Heart right ventricle (tissue), 16 donors: ENCODE results near the gene RAB31. TPM values are rescaled to one million over a fixed set of nuclear protein-coding genes. Genes with fewer than 3 reads are reported as not detected.

Experiments
- ATAC-seq, 8 donors: fragments of 200-7000 bp; cut with Tn5 transposase; one replicate each; pipeline ENCODE4 v1.9.1; 2020; ENCODE audit warnings: mild to moderate bottlenecking in 8 of 8, moderate library complexity in 8 of 8, moderate number of reproducible peaks in 1 of 8
- DNase-seq, 2 donors: peaks; one replicate each; pipeline ENCODE4 v3.0.0-alpha.2; 2020
- H3K27ac ChIP-seq, 10 donors: fragments of 200-600 bp; sonication (generic) in 2 of 10; one replicate each; pipeline versions ENCODE4 v1.5.0 to v1.8.0; 2020 to 2022; ENCODE audit warnings: mild to moderate bottlenecking in 3 of 10
- H3K27me3 ChIP-seq, 7 donors: fragments of 200-600 bp; one replicate each; pipeline ENCODE4 v1.8.0; 2021 to 2022; ENCODE audit warnings: mild to moderate bottlenecking in 2 of 7
- H3K36me3 ChIP-seq, 9 donors: fragments of 200-600 bp; sonication (generic) in 1 of 9; one replicate each; pipeline versions ENCODE4 v1.5.0 to v1.8.0; 2020 to 2022; ENCODE audit warnings: mild to moderate bottlenecking in 2 of 9
- H3K4me1 ChIP-seq, 9 donors: fragments of 200-600 bp; sonication (generic) in 1 of 9; one replicate each; pipeline versions ENCODE4 v1.5.0 to v1.8.0; 2020 to 2022; ENCODE audit warnings: mild to moderate bottlenecking in 4 of 9
- H3K4me3 ChIP-seq, 10 donors: fragments of 200-600 bp; sonication (generic) in 2 of 10; one replicate each; pipeline versions ENCODE4 v1.5.0 to v1.8.0; 2020 to 2022; ENCODE audit warnings: mild to moderate bottlenecking in 7 of 10, moderate library complexity in 2 of 10
- H3K9me3 ChIP-seq, 11 donors: fragments of 200-600 bp in 10 of 11; sonication (generic) in 2 of 11; one replicate each; pipeline versions ENCODE4 v1.5.0 to v1.8.0; 2013 to 2022; ENCODE audit warnings: mild to moderate bottlenecking in 2 of 11, control low read depth in 1 of 11, moderate library complexity in 1 of 11
- WGBS, 2 donors: extraction: QIAGEN DNeasy Blood & Tissue Kit; methylation state at CpG; one replicate each; pipeline ENCODE4 v1.1.7; 2013; ENCODE audit warnings: inconsistent platforms in 1 of 2; 5-methylcytosine and 5-hydroxymethylcytosine counted together
- intact Hi-C, 10 donors: fragments of 100-400 bp; cut with DNase I; formaldehyde crosslinking; loops; one replicate each; pipeline versions ENCODE4 v1.11.1 to v1.14.2; 2022
- polyA plus RNA-seq, 2 donors: library from polyadenylated mRNA; stranded (reverse); fragments of 200-250 nt; gene quantifications; one replicate each; pipeline ENCODE4 v1.2.3, GENCODE V29; 2013
- total RNA-seq, 10 donors: library from RNA; stranded (reverse); fragmentation: NEBNext Ultra II Directional in 3 of 10; extraction: Animal tissue kit (Norgen Biotek cat#: 25700) in 3 of 10; gene quantifications; one replicate each; pipeline versions ENCODE4 v1.2.1 to v1.2.4, GENCODE V29; 2021 to 2023
- TF ChIP-seq, protein P1 (sequence below), 9 donors: fragments of 200-600 bp; sonication (generic) in 2 of 9; IDR thresholded peaks; one replicate each; pipeline versions ENCODE4 v1.5.0 to v1.8.0; 2021 to 2022; ENCODE audit warnings: antibody characterized with exemption in 9 of 9, mild to moderate bottlenecking in 5 of 9, moderate library complexity in 1 of 9
- donor health status: Arrhythmogenic right ventricular cardiomyopathy.
- donor health status: ischemic (EF 13 %, LVEDD 7.1; RV severe dilation, severe dysfunction).
- donor health status: healthy with polysubstance abuse.
- donor health status: DM: no; HTN: yes; CAD: no.
- donor health status: DM: no; HTN: no; CAD: no.
- donor health status: ischemic (EF 25% LVEDD 6.9; RV normal size, moderate dysfunction).
- donor health status: ischemic (EF 25% LVEDD 5.7; RV mildly dilated, moderate dysfunction).
- donor health status: healthy.
- donor health status: DM: yes; HTN: yes; CAD: no.
- donor health status: Ischemic cardiomyopathy.
- donor health status: ischemic (EF 35%, LVEDD 5.7; RV mildly dilated, moderate dysfunction).
- donor health status: nonischemic (EF 11% LVEDD 7.7; RV severe dilation, severe dysfunction).
- donor health status: DM: yes; HTN: yes; CAD: no.
- donor health status: PGD.
- donor health status: ischemic (EF 29% LVEDD 5.4; RV normal size, mild dysfunction).
- donor health status: nonischemic (EF 23%, LVEDD 6.1; RV moderate dilation, normal function).

The RAB31 gene
- total and polyA plus RNA-seq, 12 donors = 4.5 to 47.8 (median 16.6) TPM

DNA sequence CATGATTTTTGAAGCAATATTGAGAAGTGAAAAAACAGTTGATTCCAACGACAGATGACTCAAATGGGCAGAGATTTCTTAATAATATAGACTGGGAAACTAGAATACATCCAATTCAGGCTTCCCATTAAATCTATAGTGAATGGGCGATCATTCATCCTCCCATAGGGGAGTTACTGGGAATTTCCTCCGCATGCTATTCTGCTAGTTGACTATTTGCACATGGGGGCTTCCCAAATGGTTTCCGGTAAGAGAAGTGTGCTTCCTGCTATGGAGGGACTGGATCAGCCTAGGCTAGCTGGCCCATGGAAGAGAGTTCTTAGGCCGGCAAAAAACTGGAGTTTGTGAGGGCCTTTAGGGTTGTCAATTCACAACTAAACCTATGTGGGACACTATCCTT is 203.1 kb downstream of the RAB31 start:
- ATAC-seq (no peak), DNase-seq (no peak)
- Histone ChIP-seq H3K9me3 (no peaks in the 10 kb centered on the region), H3K4me3 (no peak overlapping the region), H3K27me3 (peaks cover 0 to 8% (median 0%) of the 10 kb centered on the region in 7 donors), H3K4me1 (peaks cover 0 to 39% (median 10%) of the 10 kb centered on the region in 9 donors), H3K27ac (no peak overlapping the region), H3K36me3 (no peaks in the 10 kb centered on the region)
- WGBS, 2 donors = 88 to 93% methylated on average over 5 of the region's 5 CpGs
- intact Hi-C loops = loop anchor here in 4 of 10 donors (5.0 to 10.0 kb wide), 5 partner anchors 66 to 296 kb away; partner anchors contain the start of genes PPP4R1 (in 2 of the 4) and RAB31 (in 1 of the 4)
- TF ChIP-seq, protein P1, sequence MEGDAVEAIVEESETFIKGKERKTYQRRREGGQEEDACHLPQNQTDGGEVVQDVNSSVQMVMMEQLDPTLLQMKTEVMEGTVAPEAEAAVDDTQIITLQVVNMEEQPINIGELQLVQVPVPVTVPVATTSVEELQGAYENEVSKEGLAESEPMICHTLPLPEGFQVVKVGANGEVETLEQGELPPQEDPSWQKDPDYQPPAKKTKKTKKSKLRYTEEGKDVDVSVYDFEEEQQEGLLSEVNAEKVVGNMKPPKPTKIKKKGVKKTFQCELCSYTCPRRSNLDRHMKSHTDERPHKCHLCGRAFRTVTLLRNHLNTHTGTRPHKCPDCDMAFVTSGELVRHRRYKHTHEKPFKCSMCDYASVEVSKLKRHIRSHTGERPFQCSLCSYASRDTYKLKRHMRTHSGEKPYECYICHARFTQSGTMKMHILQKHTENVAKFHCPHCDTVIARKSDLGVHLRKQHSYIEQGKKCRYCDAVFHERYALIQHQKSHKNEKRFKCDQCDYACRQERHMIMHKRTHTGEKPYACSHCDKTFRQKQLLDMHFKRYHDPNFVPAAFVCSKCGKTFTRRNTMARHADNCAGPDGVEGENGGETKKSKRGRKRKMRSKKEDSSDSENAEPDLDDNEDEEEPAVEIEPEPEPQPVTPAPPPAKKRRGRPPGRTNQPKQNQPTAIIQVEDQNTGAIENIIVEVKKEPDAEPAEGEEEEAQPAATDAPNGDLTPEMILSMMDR (IDR thresholded peaks at IDR 0.05) = no peak

Other genes with a start within 250 kb of the RAB31 start
- 10 to 100 TPM; 39.3 to 53.8 (median 41.8) TPM for gene RALBP1, start 232.8 kb upstream of the RAB31 start, total RNA-seq
- gene RALBP1, start 232.8 kb upstream of the RAB31 start, polyA plus RNA-seq = 10 to 100 TPM; 23.1 to 29.9 TPM
- 10 to 100 TPM; 56.8 to 87.4 (median 62.6) TPM for gene PPP4R1, start 93.7 kb upstream of the RAB31 start, total RNA-seq
- 10 to 100 TPM; 24.7 to 25.5 TPM for gene PPP4R1, start 93.7 kb upstream of the RAB31 start, polyA plus RNA-seq
- gene TXNDC2, start 177.7 kb downstream of the RAB31 start, total RNA-seq = under 1 TPM in 1 of 10 donors, not detected in 9; 0.22 TPM
- gene TXNDC2, start 177.7 kb downstream of the RAB31 start, polyA plus RNA-seq = under 1 TPM in 1 of 2 donors, not detected in 1; 0.04 TPM
- 100 to 1,000 TPM; 202 to 269 (median 237) TPM for gene VAPA, start 205.7 kb downstream of the RAB31 start, total RNA-seq
- gene VAPA, start 205.7 kb downstream of the RAB31 start, polyA plus RNA-seq = 100 to 1,000 TPM in 1 of 2 donors, 10 to 100 TPM in 1; 33.2 to 152 TPM